DND-41 (cell line): ENCODE measurements around the gene PRSS21.

ENCODE experiments used
- ATAC-seq: fragments of 200-7000 bp; cut with Tn5 transposase; 3 replicates; pipeline ENCODE4 v1.9.1; 2021; ENCODE audit warnings: low read depth; ENCODE audit not compliant: insufficient read depth
- DNase-seq: peaks from one replicate; pipeline ENCODE4 v3.0.0-alpha.2; 2020
- H2AFZ ChIP-seq: 2 replicates; pipeline ENCODE4 v1.6.0; 2012; ENCODE audit warnings: low read depth, low read length
- H3K27ac ChIP-seq: 2 replicates; pipeline ENCODE4 v1.5.1; 2012; ENCODE audit warnings: low read length, inconsistent platforms
- H3K27me3 ChIP-seq: fragments of 200-600 bp; sonication (generic); 2 replicates; pipeline ENCODE4 v1.6.0; 2012; ENCODE audit warnings: low read length, mild to moderate bottlenecking, inconsistent platforms; ENCODE audit not compliant: insufficient read depth, poor library complexity
- H3K36me3 ChIP-seq: 2 replicates; pipeline ENCODE4 v1.5.1; 2012; ENCODE audit warnings: low read length, inconsistent platforms; ENCODE audit not compliant: insufficient read depth
- H3K4me1 ChIP-seq: 2 replicates; pipeline ENCODE4 v1.5.1; 2012; ENCODE audit warnings: mild to moderate bottlenecking, low read length; ENCODE audit not compliant: insufficient read depth
- H3K4me2 ChIP-seq: 2 replicates; pipeline ENCODE4 v1.6.0; 2012; ENCODE audit warnings: mild to moderate bottlenecking, moderate library complexity, low read length, inconsistent platforms; ENCODE audit not compliant: insufficient read depth
- H3K4me3 ChIP-seq, 2 experiments: fragments of 200-600 bp in 1 of 2; shearing (Covaris generic) in 1 of 2; 2 replicates each; pipeline ENCODE4 v1.5.1; 2012 to 2016; ENCODE audit warnings: inconsistent platforms in 2 of 2, low read length in 2 of 2, mild to moderate bottlenecking in 2 of 2, low read depth in 1 of 2, moderate library complexity in 1 of 2
- H3K79me2 ChIP-seq: 2 replicates; pipeline ENCODE4 v1.6.0; 2012; ENCODE audit warnings: low read length, inconsistent platforms; ENCODE audit not compliant: insufficient read depth
- H3K9ac ChIP-seq: 2 replicates; pipeline ENCODE4 v1.6.0; 2012; ENCODE audit warnings: low read depth, mild to moderate bottlenecking, inconsistent platforms, low read length, moderate library complexity
- H3K9me3 ChIP-seq: 2 replicates; pipeline ENCODE4 v1.5.1; 2012; ENCODE audit warnings: low read length, moderate library complexity, mild to moderate bottlenecking, inconsistent platforms; ENCODE audit not compliant: insufficient read depth, severe bottlenecking
- H4K20me1 ChIP-seq: 2 replicates; pipeline ENCODE4 v1.6.0; 2012; ENCODE audit warnings: low read length; ENCODE audit not compliant: insufficient read depth
- CTCF ChIP-seq: IDR thresholded peaks from 2 replicates; pipeline ENCODE4 v1.5.1; 2012; ENCODE audit warnings: borderline replicate concordance, low read length, moderate library complexity, mild to moderate bottlenecking; ENCODE audit not compliant: poor library complexity, severe bottlenecking; ENCODE audit errors: extremely low read depth
- EZH2 ChIP-seq: IDR thresholded peaks from 3 replicates; pipeline ENCODE4 v1.6.1; 2012; ENCODE audit warnings: borderline replicate concordance, low read depth, mild to moderate bottlenecking, moderate library complexity, low read length, inconsistent platforms; ENCODE audit not compliant: severe bottlenecking

PRSS21 gene

GRCh38 chr16:2786061-2786825 lies 30.8 kb upstream of the PRSS21 start:
- no peaks in the 10 kb centered on the region for H3K79me2 ChIP-seq
- no peaks in the 10 kb centered on the region for H4K20me1 ChIP-seq
- ATAC-seq (no peak), DNase-seq (no peak)
- H3K4me1 ChIP-seq: no peaks in the 10 kb centered on the region
- TF ChIP-seq EZH2 (no peak), CTCF (no peak)
- no peaks in the 10 kb centered on the region for H3K9me3 ChIP-seq
- no peaks in the 10 kb centered on the region for H3K36me3 ChIP-seq
- no peak overlapping the region for H2AFZ ChIP-seq
- no peak overlapping the region for H3K9ac ChIP-seq
- H3K27me3 ChIP-seq: peaks cover 13% of the 10 kb centered on the region
- H3K4me2 ChIP-seq: no peak overlapping the region
- H3K27ac ChIP-seq: no peak overlapping the region
- H3K4me3 ChIP-seq: no peak overlapping the region

GRCh38 chr16:2786826-2787151 lies 30.2 kb upstream of the PRSS21 start:
- Histone ChIP-seq H2AFZ (no peak overlapping the region), H4K20me1 (no peaks in the 10 kb centered on the region), H3K9ac (no peak overlapping the region), H3K4me2 (no peak overlapping the region), H3K79me2 (no peaks in the 10 kb centered on the region), H3K27me3 (peaks cover 13% of the 10 kb centered on the region), H3K36me3 (no peaks in the 10 kb centered on the region), H3K4me3 (no peak overlapping the region), H3K4me1 (no peaks in the 10 kb centered on the region), H3K27ac (no peak overlapping the region), H3K9me3 (no peaks in the 10 kb centered on the region)
- TF ChIP-seq EZH2 (no peak), CTCF (no peak)
- DNase-seq (no peak), ATAC-seq (no peak)

DNA sequence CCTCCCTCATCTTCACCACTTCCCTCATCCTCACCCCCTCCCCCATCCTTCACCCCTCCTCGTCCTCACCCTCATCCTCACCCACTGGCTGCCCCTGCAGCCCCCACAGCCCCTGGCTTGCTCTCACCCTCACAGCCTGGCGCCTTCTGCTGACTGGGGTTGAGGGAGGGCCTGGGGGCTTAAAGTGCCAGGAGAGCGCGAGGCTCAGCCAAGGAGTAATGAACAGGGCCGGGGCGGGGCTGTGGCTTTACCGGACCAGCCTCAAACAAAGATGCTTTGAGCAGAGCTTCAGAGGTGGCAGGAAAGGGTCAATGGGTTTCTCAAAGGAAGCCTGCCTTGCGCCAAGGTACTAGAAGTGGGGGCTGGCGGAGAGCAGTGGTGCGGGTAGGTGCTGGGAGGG lies 29.6 kb upstream of the PRSS21 start, which contains the start of gene PRSS33:
TSS of gene PRSS33 (minus strand) at position 155 of the 400 bp plus-strand sequence. CDS start 1,013 bp downstream, outside the sequence.
- H3K9me3 ChIP-seq: no peaks in the 10 kb centered on the region
- H3K4me1 ChIP-seq: no peaks in the 10 kb centered on the region
- no peak within 1 kb of the TSS for H3K27ac ChIP-seq
- DNase-seq (no peak), ATAC-seq (peak; percentile 45; the same call in 1 of the 3 replicates)
- no peak within 1 kb of the TSS for H3K4me2 ChIP-seq
- no peak for TF ChIP-seq EZH2
- no peak for TF ChIP-seq CTCF
- H3K79me2 ChIP-seq: no peaks in the 10 kb centered on the region
- H4K20me1 ChIP-seq: no peaks in the 10 kb centered on the region
- H3K4me3 ChIP-seq: no peak within 1 kb of the TSS
- H2AFZ ChIP-seq: no peak within 1 kb of the TSS
- H3K36me3 ChIP-seq: no peaks in the 10 kb centered on the region
- peaks cover 15% of the 10 kb centered on the region for H3K27me3 ChIP-seq
- H3K9ac ChIP-seq: no peak within 1 kb of the TSS

GRCh38 chr16:2787961-2788360 lies 29.1 kb upstream of the PRSS21 start:
- H3K27me3 ChIP-seq: peaks cover 15% of the 10 kb centered on the region
- H3K9ac ChIP-seq: no peak overlapping the region
- H3K4me3 ChIP-seq: no peak overlapping the region

More at GRCh38 chr16:2787961-2788360, 29.1 kb upstream of the PRSS21 start:
- no peak for ATAC-seq
- H3K4me2 ChIP-seq: no peak overlapping the region
- no peak for DNase-seq
- no peaks in the 10 kb centered on the region for H3K36me3 ChIP-seq
- no peak for TF ChIP-seq EZH2
- no peak for TF ChIP-seq CTCF
- H2AFZ ChIP-seq: no peak overlapping the region
- H3K4me1 ChIP-seq: no peaks in the 10 kb centered on the region
- no peak overlapping the region for H3K27ac ChIP-seq
- no peaks in the 10 kb centered on the region for H3K9me3 ChIP-seq
- no peaks in the 10 kb centered on the region for H4K20me1 ChIP-seq
- H3K79me2 ChIP-seq: no peaks in the 10 kb centered on the region
